Measurements from ENCODE around the gene MEIG1.
"Not testable (repeated sequence)": the region's sequence is repeated elsewhere in the genome, so short reads cannot be mapped to it uniquely, and the experiment has no call there.

The MEIG1 gene, protein sequence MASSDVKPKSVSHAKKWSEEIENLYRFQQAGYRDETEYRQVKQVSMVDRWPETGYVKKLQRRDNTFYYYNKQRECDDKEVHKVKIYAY

GRCh38 chr10:14959221-14960057 lies at the start of gene MEIG1:
Gene MEIG1 (plus strand): TSS chr10:14959388. CDS start chr10:14966469, 7,081 bp downstream.
- DNase-seq = peak; percentile 96

- DNase-seq = no peak
Measured at GRCh38 chr10:14910953-14911352, 48.2 kb upstream of the MEIG1 start.

DNA sequence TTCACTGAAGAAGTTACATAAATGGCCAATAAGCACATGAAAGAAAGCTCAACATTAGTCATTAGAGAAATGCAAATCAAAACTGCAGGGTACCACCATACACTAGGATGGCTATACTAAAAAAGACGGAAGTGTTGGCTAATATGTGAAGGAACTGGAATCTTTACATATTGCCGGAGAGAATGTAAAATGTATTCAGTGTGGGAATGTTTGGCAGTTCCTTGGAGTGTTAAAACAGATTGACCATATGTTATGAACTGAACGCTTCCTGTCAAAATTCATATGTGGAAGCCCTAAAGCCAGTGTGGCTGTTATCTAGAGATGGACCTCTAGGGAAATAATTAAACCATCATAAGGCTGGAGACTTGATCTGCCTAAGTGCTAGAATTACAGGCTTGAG lies 47.4 kb upstream of the MEIG1 start:
- no peak for DNase-seq

DNA sequence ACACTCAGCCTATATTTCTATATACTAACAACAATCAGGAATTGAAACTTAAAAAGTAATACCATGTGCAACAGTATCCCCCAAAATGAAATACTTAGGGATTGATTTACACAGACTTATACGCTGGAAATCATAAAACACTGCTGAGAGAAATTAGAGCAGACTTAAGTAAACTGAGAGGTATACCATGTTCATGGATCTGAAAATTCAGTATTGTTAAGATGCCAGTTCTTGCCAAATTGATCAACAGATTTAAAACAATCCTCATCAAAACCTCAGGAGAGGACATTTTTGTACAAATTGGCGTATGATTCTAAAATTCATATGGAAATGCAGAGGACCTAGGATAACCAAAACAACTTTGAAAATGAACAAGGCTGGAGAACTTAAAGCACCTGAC lies 42.6 kb upstream of the MEIG1 start:
- DNase-seq = no peak

DNA sequence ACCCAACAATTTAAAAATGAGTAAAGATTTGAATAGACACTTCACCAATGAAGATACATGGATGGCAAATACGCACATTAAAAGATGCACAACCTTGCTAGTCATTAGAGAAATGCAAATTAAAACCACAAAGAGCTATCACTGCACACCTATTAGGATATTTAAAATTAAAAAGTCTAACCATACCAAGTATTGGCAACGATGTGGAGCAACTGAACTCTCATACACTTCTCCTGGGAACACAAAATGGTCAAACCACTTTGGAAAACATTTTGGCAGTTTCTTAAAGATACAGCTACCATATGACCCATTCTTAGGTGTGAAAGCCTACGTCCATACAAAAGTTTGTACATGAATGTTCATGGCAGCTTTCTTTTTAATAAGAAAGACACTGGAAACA lies 41.4 kb upstream of the MEIG1 start:
- DNase-seq = no peak

DNA sequence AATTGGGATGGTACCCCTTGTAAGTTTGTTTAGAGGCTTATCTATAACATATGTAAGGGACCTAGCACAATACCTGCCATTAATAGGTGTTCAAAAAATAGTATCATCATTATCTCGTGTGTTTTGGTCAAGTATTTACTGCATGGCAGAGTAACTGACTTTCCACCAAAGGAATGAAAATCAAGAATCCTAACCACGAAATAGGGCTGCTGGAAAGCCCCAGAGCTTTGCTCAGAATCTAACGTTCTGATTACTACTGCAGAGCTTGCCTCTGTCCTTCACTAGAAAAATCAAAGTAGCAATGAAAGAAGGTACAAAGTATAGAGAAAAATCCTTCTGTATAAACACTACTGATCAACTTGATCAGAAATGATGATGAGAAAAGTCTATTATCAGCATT lies 40.2 kb upstream of the MEIG1 start:
- no peak for DNase-seq

DNA sequence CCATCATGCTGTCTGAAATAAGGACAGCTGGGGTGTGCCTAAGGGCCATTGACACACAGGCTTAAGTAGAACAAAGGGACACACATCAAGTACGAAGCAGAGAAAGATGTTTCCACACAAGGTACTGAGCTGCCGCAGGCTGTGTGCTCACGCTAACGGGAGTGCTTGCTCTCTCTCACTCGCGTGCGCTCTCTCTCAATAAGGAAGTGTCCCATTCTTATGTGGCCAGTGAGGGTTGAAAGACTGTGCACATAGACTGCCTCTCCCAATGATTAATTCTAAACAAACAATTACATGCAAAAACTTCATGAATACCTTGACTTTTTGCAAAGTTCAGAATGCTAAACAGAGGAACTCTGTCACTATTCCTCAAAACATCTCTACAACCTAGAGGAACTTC lies 35.2 kb upstream of the MEIG1 start:
- DNase-seq = no peak

DNA sequence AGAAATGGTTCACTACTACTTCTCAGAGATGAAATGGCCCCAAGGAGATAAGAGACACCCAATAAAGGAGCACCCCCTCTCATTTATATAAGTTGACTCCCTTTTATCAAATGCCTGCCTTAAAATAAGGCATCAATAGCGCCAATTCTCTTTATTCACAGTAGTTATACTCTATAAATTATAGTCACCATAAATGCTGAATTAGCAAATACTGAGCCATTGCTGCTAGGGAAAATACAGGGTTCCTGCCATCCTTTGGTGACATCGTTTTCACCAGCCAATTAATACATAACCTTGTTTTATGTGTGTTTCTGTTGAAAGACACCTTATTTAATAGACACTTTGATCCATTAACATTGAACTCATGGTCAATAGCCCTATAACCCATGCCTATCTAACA lies 33.9 kb upstream of the MEIG1 start:
- no peak for DNase-seq

- DNase-seq = no peak
Measured at GRCh38 chr10:14926061-14926470, 33.1 kb upstream of the MEIG1 start.

DNA sequence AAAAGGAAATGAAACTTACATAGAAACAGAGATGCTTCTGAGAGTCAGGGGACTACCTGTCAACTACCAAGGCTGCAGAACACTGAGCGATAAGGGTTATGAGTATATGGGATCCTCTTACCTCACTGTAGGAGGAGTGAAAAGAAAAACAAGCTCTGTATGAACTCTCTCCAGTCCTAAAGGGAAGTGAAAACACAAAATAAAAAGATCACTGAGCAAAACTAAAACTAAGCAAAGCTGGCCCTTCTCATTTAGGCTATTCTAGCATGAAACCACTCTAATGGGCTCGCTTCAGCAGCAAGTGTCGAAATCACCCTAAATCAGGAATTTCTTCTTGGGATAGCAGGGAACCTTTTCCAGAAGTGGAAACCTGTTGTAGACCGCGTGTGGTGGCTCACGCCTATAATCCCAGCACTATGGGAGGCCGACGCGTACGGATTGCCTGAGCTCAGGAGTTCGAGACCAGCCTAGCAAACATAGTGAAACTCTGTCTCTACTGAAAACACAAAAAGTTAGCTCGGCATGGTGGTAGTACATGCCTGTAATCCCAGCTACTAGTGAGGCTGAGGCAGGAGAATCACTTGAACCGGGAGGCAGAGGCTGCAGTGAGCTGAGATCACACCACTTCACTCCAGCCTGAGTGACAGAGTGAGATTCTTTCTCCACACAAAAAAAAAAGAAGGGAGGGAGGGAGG lies 32.3 kb upstream of the MEIG1 start:
- DNase-seq = no peak

DNA sequence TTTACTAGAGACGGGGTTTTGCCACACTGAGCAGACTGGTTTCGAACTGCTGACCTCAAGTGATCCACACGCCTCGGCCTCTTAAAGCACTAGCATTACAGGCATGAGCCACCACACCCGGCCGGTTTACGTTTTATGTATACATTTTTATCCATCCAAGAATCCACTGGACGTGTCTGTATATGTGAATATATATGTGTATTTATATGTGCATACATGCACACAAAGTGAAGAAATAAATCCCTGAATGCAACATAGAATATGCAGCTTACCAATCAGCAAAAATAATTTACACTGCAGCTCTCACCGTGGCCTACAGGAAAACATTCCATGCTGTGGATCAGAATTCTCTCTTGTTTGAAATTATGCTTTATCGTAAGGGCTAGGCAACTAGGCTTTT lies 28.6 kb upstream of the MEIG1 start:
- DNase-seq = no peak

- no peak for DNase-seq
Measured at GRCh38 chr10:14936584-14936983, 22.6 kb upstream of the MEIG1 start.

DNA sequence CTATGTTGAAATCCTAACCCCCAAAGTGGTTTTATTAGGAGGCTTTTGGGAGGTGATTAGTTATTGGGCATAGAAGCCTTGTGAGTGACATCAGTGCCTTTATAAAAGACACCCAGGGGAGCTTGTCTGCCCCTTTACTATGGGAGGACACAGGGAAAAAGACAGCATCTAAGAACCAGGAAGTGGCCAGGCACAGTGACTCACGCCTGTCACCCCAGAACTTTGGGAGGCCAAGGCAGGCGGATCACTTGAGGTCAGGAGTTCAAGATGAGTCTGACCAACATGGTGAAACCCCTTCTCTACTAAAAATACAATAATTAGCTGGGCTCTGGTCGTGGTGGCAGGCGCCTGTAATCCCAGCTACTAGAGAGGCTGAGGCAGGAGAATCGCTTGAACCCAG lies 20.2 kb upstream of the MEIG1 start:
- DNase-seq = not testable (repeated sequence)

- DNase-seq = not testable (repeated sequence)
Measured at GRCh38 chr10:14942147-14942949, 16.8 kb upstream of the MEIG1 start.

DNA sequence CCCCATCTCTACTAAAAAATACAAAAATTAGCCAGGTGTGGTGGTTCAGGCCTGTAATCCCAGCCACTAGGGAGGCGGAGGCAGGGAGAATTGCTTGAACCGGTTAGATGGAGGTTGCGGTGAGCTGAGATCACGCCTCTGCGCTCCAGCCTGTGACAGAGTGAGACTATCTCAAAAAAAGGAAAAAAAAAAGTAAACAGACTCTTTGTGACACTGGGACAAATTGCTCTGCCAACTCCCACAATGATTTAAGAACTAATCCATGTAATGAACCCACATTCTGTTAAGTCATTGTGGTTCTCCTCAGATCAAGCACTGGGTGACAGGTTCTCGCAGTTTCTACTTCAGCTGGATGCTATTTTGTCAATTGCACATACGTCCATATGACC lies 16.2 kb upstream of the MEIG1 start:
- DNase-seq = not testable (repeated sequence)

DNA sequence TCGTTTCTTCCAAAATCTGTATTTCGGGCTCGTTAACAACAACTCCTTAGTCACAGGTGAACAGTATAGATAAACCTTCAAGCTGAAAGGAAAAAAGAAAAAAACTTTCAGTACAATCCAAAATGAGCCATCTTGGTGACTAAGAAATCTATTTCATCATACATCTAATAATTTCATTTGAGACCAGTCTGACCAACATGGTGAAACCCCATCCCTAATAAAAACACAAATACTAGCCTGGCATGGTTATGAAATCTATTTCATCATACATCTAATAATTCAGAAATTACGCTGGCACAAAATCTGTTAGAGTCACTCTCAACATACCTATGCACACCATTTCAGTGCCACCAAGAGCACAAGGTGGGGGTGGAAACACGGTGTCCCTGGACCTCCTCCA lies 14.1 kb upstream of the MEIG1 start:
- no peak for DNase-seq

DNA sequence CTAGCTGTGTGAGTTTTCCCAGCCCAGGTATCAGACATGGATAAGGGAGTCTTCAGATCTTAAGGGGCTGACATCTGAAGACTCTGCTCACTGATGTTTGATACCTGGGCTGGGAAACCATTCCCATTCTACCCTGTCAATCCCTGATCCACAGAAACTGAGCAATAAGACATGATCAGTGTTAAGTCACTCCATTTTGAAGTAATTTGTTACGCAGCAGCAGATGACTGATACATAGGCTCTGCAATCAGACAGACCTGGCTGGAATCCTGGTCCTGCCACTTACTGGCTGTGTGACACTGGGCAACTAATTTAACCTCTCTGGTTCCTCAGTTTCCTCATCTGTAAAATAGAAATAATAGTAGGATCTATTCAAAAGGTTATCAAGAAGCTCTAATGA lies 11.9 kb upstream of the MEIG1 start:
- no peak for DNase-seq

DNA sequence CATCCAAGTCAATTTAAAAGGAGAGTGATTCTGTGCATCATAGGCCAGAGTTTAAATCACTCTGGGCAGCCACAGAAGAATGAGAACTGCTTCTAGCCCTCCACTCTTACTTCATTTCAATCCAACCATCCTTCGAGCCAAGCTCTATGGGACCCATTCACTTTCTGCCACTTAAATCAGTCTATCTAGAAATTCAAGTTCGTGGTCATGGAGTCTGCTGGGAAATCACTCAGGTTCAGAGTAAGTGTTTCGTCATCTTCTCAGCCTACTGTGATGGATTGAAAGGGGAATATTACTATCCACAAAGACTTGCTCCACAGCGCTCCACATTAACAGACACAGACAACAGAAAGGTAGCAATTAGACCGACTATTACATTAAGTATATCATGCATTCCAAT lies 9.9 kb upstream of the MEIG1 start:
- DNase-seq = no peak

GRCh38 chr10:14952851-14953423 lies 6.3 kb upstream of the MEIG1 start:
- DNase-seq = no peak

GRCh38 chr10:14953424-14954000 lies 5.7 kb upstream of the MEIG1 start:
- no peak for DNase-seq

- DNase-seq = peak; percentile 95
Measured at GRCh38 chr10:14954001-14954770, 5.0 kb upstream of the MEIG1 start, which contains the start of gene DCLRE1C. Gene DCLRE1C (minus strand): TSS chr10:14954096. CDS start chr10:14954010, 86 bp downstream.

DNA sequence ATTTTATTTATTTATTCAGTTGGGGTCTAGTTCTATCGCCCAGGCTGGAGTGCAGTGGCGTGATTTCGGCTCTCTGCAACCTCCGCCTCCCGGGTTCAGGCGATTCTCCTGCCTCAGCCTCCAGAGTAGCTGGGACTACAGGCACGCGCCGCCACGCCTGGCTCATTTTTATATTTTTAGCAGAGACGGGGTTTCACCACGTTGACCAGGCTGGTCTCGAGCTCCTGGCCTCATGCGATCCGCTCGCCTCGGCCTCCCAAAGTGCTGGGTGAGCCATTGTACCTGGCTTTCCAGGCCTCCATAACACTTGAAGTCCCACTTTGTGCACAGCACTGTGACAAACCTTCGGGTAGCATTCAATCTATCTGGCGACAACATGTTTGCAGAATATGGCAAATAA lies 4.3 kb upstream of the MEIG1 start:
- no peak for DNase-seq

All from right hindlimb (tissue), 1 donor.